ENCODE results near the gene MDM4.
A peak's percentile ranks its signal among the peaks of the same experiment; 100 is the strongest.

MDM4 gene

GRCh38 chr1:204487256-204487615 lies 29.0 kb upstream of the MDM4 start:
- in situ Hi-C loops (cut with MboI; ENCODE audit: low sequenced_read_pairs, unreplicated experiment): no loop called here
- TF ChIP-seq CTCF (IDR thresholded peaks at IDR 0.05; ENCODE audit: borderline replicate concordance, control extremely low read depth, extremely low read depth, insufficient read depth, missing control alignments): no peak
- no peak for DNase-seq (ENCODE audit: low spot score)

GRCh38 chr1:204491655-204492054 lies 24.6 kb upstream of the MDM4 start:
- TF ChIP-seq CTCF (IDR thresholded peaks at IDR 0.05; ENCODE audit: borderline replicate concordance, control extremely low read depth, extremely low read depth, insufficient read depth, missing control alignments): no peak
- DNase-seq (ENCODE audit: low spot score): no peak
- in situ Hi-C loops (cut with MboI; ENCODE audit: low sequenced_read_pairs, unreplicated experiment): no loop called here

- TF ChIP-seq CTCF (IDR thresholded peaks at IDR 0.05; ENCODE audit: borderline replicate concordance, control extremely low read depth, extremely low read depth, insufficient read depth, missing control alignments): no peak
- in situ Hi-C loops (cut with MboI; ENCODE audit: low sequenced_read_pairs, unreplicated experiment): no loop called here
- DNase-seq (ENCODE audit: low spot score): no peak
Observed at GRCh38 chr1:204493145-204493983, 22.8 kb upstream of the MDM4 start.

DNA sequence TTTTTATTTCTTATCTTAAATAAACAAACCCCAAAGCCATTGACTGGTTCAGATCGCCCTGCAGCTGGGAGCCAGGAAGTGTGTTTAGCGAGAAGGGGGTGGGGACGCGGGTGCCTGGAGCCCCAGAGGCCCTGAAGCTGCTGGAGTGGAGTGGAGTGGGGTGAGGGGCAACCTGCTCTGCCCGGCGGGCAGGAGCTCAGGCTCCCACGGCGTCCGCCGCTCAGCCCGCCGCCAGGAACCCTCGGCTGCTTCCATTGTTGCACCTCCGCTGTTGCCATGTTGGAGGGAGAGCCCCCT lies 22.3 kb upstream of the MDM4 start:
- DNase-seq (ENCODE audit: low spot score): peak; percentile 51
- TF ChIP-seq CTCF (IDR thresholded peaks at IDR 0.05; ENCODE audit: borderline replicate concordance, control extremely low read depth, extremely low read depth, insufficient read depth, missing control alignments): no peak

DNA sequence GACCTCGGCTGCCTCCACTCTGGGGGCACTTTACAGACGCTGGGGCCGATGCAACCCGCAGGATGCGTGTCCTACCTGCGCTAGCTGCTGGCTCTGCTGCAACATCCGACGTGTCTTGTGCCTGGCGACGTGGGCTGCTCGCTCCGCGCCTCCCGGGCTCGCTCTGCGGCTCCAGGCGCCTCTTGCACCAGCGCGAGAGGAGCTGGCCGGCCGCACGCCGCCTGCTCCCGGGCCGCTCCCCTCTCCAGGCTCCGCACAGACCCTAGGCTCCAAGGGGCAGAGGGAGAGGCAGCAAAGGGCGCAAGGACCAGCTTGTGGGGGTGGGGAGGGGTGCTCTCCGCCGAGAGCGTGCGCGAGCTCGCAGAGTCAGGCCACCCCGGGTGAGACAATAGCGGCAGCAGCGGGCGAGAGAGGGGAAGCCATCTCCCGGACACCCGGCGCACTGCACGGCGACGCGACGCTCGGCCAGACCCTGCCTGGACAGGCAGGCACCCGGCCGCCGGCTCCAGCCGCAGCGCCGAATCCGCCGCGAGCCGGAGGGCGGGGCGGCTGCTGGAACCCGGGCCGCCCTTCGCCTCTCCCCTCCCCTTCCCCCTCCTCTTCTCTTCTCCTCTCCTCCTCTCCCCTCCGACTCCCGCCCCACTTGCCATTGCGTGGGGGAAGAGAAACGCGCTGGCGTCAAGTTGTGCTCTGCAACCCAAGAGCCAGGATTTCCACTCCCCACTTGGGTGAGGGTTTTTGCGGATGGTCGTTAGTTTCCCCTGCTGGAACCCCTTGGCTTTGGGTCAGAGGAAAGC lies 21.7 kb upstream of the MDM4 start, which contains the start of gene PIK3C2B:
Gene PIK3C2B, minus strand, starts transcription at position 525 of the 797 bp plus-strand sequence. CDS start 25,003 bp downstream, outside the sequence.
- peak; percentile 55 for TF ChIP-seq CTCF (IDR thresholded peaks at IDR 0.05; ENCODE audit: borderline replicate concordance, control extremely low read depth, extremely low read depth, insufficient read depth, missing control alignments)
- DNase-seq (ENCODE audit: low spot score): peak; percentile 93
- in situ Hi-C loops (cut with MboI; ENCODE audit: low sequenced_read_pairs, unreplicated experiment): no loop called here

More for the DNA sequence above, 22.3 kb upstream of the MDM4 start:
- in situ Hi-C loops (cut with MboI; ENCODE audit: low sequenced_read_pairs, unreplicated experiment): no loop called here

DNA sequence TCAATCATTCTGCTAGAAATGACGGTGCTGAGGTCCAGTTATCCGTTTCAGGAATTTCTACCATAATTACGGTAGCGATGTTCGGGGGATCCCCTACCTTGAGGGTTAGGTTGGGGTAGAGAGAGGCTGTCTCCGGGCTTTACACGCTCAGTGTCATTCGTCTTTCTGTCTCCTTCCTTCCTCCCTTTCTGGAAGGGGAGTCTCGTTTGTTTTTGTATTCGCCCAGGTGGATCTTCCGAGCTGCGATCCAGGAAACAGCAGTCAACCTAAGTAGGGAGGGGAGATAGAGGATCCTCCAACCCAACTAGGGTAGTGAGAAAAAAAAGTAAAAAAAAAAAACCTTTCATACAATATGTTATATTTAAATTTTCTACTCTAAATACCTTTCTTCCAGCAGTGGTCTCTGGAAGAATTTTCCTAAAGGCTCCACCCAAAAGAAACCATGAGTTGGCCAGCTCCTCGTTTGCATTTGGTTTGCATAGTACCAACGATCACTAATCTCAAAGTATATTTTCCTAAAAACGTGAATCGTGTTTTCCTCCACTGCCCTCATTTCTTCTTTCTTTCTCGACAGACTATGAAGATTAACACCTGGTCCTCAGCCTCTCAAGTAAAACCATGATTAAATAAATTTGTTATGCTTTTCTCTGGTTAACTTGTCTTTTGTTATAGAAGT lies 21.0 kb upstream of the MDM4 start:
- no peak for TF ChIP-seq CTCF (IDR thresholded peaks at IDR 0.05; ENCODE audit: borderline replicate concordance, control extremely low read depth, extremely low read depth, insufficient read depth, missing control alignments)
- in situ Hi-C loops (cut with MboI; ENCODE audit: low sequenced_read_pairs, unreplicated experiment): no loop called here
- DNase-seq (ENCODE audit: low spot score): peak; percentile 65
